ENCODE data around the gene RFC5.
"Not testable (repeated sequence)": the region's sequence is repeated elsewhere in the genome, so short reads cannot be mapped to it uniquely, and the experiment has no call there.

RFC5 gene, protein sequence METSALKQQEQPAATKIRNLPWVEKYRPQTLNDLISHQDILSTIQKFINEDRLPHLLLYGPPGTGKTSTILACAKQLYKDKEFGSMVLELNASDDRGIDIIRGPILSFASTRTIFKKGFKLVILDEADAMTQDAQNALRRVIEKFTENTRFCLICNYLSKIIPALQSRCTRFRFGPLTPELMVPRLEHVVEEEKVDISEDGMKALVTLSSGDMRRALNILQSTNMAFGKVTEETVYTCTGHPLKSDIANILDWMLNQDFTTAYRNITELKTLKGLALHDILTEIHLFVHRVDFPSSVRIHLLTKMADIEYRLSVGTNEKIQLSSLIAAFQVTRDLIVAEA

DNA sequence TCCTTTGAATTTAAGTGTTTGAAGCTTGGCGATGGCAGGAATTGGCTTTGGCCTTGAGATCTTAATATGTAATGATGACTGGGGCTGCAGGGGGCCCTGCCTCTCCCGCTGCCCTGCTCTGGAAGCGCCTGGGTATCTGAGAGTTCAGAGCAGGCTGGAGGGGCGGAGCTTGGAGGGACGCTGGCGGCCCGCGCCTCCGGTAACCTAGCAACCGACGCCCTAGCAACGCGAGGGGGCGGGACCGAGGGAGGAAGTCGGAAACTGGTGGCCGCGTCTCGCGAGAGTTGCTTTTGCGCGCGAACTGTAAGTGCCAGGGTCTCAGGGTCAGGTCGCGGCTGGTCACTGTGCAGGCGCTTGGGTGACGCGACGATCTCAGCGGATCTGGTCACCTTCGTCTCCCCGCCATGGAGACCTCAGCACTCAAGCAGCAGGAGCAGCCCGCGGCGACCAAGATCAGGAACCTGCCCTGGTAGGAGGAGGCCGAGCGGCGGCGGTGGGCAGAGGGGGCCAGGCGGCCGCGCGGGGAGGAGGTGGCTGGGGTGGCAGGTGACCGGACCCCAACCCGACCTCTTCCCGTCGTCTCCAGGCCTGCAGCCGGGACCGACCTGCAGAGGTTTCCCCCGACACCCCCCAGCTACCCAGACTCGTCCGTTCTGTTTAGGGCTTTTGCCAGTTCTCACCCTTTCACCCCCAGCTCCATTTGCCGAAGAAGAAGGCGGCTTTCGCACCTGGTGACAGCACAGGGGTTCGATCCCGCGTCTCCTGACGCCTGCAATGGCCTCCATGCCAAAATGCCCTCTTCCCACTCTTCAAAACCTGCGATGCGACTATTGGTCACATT lies at the start of gene RFC5:
TSS of gene RFC5 (plus strand) at position 280 of the 841 bp plus-strand sequence. CDS start at position 405, 125 bp downstream.
- DNase-seq, result peak; percentile 81

DNA sequence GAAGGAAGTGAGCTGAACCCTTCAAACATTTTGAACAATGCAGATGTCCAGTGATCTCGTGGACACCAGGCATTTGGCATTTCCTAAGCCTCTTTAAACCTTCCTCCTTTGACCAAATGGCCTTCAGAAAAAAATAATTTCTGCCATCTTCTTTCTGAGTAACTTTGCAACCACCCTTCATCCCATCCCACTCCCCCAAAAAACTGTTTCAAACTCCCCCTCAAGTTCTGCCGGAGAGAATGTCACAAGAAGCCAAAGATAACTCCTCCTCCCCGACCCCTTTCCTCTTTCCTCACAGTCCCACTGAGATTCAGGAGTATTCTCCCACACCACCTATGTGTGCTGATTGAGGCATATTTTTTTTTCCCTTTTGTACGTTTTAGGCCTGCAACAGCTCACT lies 49.5 kb upstream of the RFC5 start:
- DNase-seq, result no peak

DNA sequence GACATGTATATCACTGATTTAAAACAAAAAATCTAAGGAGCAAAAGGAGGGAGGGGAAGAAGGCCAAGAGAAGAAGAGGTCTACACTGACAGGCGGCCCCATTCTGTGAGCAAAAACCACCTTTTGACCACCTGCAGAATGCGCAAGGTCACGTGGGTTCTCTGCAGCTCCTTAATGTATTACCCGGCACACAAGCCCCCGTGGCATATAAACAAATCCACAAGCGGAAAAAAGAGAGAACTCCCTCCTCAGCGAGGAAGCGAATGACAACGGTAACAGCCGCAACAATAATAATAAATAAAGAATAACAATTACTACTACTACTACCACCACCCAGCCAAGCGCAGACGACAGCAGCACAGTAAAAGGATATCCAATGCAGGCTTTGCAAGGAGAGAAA lies 49.0 kb upstream of the RFC5 start:
- no peak for DNase-seq

DNA sequence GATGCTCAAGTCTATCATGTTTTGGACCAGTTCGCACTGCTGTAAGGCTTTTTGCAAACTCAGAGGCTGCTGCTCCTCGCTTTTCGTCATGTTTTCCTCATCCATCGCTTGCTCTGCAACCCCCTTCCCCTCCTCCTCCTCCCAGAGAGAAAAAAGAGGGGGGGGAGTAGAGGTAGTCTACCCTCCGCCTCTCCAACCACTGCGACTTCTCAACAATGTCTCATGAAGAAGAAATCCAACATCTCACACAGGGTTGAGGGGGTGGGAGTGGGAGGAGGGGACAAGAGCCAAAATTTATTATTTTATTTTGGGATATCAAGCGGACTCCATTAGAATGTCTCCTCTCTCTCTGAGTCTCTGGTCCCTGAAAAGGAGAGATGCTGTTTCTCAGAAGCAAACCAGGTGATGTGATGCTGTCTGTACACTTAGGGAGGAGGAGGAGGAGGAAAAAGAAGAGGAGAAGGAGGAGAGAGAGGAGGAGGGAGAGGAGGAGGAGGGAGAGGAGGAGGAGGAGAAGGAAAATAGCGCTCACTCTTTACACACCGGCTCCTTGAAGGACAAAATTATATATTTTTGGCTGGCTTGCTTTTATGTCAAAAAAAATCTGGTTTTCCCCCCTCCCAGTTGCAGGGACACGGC lies 48.2 kb upstream of the RFC5 start:
- DNase-seq, result no peak

DNA sequence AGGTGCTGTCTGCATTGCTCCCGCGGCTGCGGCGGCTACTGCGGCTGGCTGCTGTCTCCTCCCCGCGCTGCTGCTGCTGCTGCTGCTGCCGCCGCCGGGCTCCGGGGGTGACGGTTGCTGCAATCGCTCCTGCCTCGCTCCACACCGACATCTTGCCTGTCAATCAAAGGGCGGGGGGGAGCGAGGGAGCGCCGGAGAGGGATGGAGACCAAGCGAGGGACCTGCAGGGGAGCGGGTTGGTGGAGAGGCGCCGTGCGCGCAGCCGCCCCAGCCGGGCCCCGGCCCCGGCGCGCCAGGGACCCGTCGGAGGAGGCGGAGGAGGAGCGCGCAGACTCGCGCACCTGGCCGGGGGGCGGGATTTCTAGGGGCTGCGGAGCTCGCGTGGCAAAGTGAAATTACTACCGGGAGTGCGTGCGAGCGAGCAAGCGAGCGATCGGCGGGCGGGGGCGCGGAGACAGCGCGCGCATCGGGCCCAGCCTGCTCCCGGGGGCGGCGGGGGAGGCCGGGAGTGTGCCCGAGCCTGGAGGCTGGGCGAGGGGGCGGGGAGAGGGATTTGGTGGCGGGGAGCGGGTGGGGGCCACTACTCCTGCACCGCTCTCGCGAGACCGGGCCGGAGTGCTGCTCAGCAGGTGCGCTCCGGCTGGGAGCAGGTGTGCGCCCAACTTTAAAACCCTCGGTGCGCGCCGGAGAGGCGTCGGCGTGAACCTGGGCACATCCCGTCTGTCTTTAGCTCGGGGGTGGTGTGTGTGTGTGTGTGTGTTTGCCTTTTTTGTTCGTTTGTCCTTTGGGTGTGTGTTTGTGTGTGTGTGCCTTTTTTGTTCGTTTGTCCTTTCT lies 47.5 kb upstream of the RFC5 start, which contains the start of gene KSR2:
TSS of gene KSR2 (minus strand) at position 165 of the 834 bp plus-strand sequence. CDS start 735 bp downstream, outside the sequence.
- peak; percentile 13 for DNase-seq

DNA sequence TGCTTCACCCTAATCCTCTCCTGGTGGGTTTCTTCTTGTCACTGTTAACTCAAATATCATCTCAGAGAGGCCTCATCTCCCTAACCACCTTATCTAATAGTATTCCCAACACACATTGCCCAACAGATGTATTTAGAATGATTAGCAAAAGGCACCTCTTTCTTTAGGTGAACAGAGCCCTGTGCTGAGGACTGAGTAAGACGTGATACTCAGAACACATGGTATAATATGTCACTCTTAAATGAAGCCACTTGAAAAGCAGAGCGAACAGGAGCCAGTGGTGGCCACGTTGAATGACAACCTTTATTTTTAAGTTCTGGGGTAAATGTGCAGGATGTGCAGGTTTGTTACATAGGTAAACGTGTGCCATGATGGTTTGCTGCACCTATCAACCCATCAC lies 46.2 kb upstream of the RFC5 start:
- DNase-seq, result no peak

DNA sequence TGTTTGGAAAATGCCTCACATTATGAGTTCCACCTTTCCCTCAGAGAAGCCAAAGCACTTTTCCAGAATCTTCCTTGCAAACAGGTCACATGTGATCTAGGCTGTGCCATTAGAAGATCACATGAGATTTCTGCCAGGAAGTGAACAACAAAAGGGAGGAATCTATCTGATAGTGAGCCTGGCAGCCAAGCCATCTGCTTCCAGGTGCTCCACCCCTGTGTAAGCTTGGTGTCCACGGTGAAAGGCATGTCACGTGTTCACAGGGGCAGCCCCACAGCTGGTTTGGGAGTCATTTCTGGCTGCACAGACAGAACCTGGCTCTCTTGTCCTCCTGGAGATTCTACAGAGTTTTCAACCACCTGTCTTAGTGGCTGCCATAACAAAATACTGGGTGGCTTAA lies 44.2 kb upstream of the RFC5 start:
- DNase-seq, result no peak

DNA sequence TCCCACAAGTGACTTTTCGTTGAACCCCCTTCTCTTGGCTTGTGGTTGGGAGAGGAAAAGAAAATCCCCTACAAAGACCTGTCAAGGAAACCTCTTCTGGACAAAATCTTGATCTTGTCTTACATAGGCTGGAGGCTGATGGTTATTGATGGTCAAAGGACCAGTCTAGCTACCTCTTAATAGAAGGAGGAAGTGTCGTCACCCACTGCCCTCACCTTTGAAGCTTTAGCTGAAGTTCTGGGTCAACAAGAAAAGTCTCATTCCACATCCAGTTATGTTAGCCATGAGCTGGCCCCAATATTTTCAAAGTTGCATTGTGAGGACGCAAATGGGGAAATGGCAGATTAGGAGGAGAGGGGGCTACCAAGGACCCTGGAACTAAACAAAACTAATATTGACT lies 41.5 kb upstream of the RFC5 start:
- DNase-seq, result no peak

DNA sequence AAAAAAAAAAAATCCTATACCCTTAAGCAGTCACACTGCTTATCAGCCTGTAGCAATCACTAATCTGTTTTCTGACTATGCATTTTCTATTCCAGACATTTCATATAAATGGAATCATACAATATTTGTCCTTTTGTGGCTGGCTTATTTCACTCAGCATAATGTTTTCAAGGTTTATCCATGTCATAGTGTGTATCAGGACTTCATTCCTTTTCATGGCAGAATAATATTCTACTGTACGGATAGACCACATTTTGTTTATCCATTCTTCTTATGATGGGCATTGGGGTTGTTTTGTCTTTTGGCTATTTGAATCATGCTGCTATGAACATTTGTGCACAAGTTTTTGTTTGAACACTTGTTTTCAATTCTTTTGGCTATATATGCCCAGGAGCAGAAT lies 39.1 kb upstream of the RFC5 start:
- DNase-seq, result no peak

DNA sequence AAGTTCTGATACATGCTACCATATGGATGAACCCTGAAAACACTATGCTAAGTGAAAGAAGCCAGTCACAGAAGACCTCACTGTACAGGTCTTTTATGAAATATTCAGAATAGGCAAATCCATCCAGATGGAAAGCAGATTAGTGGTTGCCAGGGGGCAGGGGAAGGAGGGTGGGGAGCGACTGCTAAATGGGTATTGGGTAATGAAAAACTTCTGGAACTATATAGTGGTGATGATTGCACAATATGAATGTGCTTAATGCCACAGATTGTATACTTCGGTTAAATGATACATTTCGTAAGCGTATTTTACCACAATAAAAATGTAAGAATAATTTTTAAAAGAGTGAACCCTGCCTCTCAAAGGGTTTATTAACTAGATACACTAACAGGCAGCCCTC lies 35.9 kb upstream of the RFC5 start:
- no peak for DNase-seq

DNA sequence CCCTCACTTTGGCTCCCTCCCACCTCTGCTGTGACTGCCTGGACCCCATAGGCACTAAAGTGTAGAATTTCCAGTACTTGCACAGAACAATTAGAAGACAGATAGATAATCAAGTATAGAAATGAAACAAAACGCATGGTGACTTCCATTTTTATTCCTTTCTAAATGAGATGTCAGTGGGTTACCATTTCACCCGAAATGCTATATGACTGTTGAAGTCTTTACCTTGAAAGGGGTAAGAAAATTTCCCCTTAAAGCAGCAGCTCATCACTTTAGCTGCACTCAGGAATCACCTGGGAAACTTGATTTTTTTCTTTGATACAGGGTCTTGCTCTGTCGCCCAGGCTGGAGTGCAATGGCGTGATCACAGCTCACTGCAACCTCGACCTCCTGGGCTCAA lies 35.2 kb upstream of the RFC5 start:
- no peak for DNase-seq

DNA sequence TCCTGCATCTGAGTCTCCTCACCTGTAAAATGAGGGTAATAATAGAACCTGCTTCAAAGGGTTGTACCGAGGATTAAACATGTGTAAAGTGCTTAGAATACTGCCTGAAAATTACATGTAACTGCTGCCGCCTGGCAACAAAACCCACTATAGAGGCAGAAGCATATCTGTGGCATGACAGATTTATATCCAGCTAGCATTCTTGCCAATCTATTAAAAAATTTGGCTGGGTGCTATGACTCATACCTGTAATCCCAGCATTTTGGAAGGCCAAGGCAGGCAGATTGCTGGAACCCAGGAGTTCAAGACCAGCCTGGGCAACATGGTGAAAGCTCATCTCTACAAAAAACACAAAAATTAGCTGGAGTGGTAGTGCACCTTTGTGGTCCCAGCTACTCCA lies 31.3 kb upstream of the RFC5 start:
- no peak for DNase-seq

DNA sequence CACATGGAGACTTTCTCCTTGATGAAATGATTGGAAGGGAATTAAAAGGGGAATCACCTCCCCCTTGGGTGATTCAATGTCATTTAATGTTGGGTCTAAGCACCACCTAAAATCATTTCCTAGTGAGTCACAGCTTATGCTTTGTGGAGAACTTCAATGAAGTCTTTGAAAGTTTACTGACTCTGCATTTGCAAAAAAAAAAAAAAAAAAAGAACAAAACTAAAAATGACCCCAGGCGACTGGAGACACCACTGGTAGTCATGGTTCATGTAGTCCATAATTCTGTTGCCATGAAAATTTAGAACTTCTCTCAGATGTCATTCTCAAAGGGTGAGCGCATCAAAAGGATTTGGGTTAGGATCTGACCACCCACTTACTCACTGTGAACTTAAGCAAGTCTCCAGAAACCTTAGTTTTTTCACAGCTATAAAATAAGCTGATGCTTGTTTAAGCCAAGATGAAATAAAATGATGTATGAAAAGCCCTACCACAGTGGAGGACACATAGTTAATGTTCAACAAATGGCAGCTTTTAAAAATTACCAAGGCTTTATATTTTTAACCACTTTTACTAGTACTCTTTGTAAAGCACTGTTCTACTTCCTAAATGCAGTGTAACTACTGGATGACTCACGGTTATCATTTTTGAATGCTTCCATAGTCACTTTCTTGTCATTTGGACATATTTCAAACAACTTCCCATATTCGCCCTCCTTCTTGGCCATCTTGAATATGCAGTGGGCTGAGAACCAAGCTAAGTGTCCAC lies 29.6 kb upstream of the RFC5 start:
- no peak for DNase-seq

DNA sequence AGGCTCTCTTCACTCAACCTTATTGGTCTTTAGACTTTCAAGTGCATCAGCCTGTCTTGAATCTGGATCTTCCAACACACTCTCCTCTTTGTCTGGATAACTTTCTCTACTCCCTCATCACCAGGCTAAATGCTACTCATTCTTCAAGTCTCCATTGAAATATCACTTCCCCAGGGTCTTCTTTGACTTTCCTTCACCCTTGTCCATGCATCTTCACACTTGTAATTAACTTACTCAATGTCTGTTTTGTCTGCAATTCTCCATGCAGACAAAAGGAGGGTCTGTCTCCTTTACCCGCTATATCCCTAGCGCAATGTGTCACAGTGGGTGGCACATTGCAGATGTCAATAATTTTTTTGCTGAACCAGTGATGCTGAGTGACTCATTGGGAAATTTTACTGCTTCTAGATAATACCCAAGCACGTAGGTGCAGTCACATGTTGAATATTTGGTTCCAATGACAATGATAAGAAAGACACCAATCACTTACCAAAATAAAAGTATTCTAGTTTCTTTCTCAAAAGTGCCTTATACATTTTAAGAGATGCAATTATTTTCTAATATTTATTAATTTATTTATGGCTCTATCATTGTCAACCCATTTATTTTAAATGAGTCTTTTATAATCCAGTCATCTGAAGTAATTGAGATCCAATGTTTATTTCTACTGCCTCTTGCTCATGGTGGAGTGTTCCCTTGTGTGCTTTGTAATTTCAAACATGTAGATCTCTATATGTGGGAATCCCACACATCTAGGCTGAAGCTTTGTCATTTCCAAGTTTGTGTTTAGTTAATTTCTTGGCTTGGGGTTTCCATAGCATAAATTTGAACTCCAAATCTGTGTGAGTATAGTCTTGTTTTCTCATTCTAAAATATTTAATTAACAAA lies 21.7 kb upstream of the RFC5 start:
- no peak for DNase-seq

DNA sequence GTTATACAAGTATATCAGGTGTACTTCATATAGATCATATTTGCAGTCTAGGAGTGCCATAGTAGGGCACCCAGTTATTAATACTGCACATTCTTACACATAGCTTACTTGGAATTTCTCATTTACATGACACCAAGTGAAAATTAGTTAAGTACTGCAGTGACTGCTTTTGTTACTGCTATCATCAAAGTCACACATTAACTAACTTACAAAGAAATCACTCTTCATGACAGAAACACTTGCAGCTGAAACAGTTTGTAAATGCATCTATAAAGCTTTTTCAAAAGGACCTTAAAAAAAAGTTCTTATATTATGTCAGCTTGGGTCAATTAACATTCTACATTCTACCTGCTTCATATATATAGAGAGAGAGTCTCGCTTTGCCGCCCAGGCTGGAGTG lies 17.8 kb upstream of the RFC5 start:
- DNase-seq, result no peak

DNA sequence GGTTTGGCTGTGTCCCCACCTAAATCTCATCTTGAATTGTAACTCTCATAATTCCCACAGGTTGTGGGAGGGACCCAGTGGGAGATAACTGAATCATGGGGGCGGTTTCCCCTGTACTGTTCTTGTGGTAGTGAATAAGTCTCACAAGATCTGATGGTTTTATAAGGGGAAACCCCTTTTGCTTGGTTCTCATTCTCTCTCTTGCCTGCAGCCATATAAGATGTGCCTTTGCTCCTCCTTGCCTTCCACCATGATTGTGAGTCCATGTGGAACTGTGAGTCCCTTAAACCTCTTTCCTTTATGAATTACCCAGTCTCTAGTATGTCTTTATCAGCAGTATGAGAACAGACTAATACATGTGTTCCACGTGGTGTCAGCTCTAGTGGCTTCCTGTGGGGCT lies 16.7 kb upstream of the RFC5 start:
- DNase-seq, result not testable (repeated sequence)

DNA sequence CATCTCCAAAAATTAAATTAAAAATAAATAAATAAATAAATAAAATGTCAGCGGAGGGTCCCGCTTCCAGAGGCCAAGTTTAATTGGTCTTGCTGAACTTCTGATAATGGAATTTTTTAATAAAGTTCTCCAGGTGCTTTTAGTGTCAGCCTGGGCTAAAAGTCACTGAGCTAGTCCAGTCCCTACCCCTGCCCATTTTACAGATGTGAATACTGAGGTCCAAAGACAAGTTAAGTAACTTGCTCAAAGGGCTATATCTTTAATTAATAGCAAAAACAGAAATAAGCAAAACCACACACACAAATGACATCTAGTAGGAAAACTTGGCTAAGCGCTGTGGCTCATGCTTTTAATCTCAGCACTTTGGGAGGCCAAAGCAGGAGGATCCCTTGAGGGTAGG lies 5.6 kb upstream of the RFC5 start:
- no peak for DNase-seq

DNA sequence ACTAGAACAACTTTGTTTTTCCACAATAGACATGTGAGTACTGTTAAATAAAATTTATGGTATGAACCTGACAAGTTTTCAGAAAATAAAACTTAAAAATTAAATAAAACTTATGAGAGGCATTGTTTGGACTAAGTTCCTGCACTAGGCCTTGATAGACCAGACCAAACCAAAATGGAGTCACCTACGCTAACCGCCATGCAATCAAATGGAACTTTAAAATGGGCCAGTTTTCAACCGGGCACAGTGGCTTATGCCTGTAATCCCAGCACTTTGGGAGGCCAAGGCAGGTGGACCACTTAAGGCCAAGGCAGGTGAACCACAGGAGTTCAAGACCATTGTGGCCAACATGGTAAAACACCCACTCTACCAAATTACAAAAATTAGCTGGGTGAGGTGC lies 5.1 kb upstream of the RFC5 start:
- DNase-seq, result no peak

DNA sequence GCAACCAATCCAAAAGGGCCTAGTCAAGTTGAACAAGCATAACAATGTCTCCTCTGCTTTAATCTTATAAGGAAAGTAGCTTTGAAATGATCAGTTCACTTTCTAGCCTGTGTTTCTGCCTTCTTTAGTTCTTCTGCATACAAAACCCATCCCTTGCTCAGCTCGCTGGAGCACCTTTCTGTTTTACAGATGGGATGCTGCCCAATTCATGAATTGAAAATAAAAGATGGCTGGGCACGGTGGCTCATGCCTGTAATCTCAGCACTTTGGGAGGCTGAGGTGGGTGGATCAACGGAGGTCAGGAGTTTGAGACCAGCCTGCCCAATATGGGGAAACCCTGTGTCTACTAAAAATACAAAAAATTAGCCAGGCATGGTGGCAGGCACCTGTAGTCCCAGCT lies 4.5 kb upstream of the RFC5 start:
- DNase-seq, result no peak

DNA sequence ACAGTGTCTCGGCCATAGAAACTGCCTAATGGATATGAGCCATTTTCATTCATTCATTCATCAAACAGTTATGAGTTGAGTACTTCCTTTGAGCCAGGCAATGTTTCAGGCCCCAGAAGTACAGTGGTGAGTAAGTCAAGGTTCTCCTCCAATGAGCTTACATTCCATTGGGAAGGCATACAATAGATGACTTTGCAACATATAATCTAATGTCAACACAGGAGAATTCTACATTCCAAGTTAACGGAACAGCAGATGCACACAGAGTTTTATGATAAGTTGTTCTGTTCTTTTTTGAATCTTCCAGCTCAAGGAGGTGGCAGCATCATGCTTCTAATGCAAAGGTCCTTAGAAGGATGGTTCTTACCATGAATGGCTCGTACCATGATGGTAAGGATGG lies 3.2 kb upstream of the RFC5 start:
- DNase-seq, result no peak

DNA sequence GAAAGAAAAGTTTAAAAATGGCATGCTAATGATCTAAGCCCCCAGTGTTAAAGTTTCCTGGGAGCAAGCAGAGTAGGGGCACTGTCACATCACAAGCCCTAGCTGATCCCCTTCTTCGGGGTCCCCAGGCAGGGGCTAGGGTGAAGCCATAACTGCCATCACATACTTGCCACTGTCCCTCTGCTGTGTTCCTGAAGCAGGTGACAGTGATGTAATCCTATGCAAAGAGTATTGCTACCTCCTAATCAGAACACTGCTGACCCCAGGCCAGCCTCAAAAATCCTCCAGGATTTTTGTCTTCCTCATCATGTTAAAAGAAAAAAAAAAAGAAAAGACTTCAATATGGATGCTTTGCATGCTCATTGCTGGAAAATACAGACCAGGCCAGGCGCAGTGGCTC lies 1.2 kb upstream of the RFC5 start:
- no peak for DNase-seq
